PC-9 (cell line): ENCODE results near the gene RRAGC.

Experiments
- CTCF ChIP-seq: fragments of 200-600 bp; sonication (generic); conservative IDR thresholded peaks from 2 replicates; pipeline ENCODE4 v1.6.1; 2017; ENCODE audit warnings: mixed run types, antibody characterized with exemption, mild to moderate bottlenecking, moderate library complexity
- EZH2 ChIP-seq: fragments of 200-600 bp; sonication (generic); IDR thresholded peaks from 2 replicates; pipeline ENCODE4 v1.8.0; 2017; ENCODE audit warnings: antibody characterized with exemption, low read depth

DNA sequence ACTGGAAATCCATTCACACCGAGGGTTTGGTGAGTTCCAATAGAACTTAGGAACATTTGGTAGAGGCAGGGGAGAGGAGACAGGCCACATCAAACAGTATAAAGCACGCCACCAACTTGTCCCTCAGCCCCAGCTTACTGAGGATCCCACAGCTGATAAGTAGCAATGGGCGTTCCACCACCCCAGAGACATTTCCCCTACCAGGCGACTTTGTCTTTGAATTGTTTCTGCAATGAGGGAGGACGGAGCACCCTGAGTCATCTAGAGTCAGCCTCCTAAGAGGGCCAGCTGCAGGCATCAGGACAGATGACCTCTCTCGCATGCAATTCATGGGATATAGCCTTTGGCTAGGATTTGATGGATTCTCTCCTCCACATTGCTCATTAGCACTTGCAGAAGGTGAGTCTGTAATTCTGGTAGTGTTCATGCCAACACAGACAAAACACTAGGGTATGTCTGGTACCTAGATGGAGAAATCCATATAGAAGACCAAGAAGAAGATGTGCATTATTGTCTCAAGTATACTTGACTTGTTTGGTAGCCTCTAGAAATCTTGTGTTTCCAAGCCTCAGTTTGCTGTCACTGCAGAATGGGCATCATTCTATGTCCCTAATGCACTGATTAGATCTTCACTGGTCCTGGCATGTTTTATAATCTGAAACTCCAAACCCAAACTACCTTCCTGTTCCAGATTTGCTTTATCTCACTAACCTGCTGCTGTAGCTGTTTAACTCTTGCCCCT lies 69.0 kb downstream of the RRAGC start:
- no peak for TF ChIP-seq CTCF
- TF ChIP-seq EZH2 = no peak
